Measurements from ENCODE around the gene AMN. TPM values are rescaled to one million over a fixed set of nuclear protein-coding genes. Genes with fewer than 3 reads are reported as not detected.

AMN gene
- total and polyA plus RNA-seq, 9 of the 15 experiments (the other 6 are each of a cell fraction or from before 2014, with no cell fraction given), result 0.04 to 0.14 TPM; not detected in 7

DNA sequence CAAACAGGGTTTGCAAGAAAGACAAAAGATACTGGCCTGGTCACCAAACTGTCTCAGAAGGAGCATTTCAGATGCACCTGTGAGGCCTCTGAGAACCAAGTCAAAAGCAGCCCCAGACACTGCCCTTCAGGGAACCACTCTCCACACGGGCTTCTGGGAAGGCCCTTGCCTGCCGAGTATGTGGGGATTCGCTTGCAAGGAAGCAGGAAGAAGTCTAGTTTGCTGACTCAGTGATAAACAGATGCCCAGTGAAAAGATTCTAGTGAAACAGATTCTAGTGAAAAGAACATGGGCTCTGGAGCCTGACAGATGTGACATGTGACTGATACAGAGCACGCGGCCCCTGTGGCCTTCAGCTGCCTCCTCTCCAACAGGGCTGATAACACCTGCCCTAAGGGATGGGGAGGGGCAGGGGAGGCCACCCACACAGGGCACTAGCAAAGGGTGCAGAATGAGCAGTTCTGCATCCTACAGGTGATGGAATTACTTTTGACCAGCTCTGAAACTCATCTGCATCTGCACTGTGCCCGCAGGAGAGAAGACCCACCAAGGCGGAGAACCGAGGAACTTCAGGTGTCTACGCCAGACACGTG is 19.1 kb downstream of the AMN start:
- H3K9ac ChIP-seq (ENCODE audit: insufficient read depth in 1 of 2, low read depth in 2 of 2, low read length in 2 of 2), result peak overlapping the region in 1 of 2 experiments; percentile 71; a peak in 2 of 4 replicates
- in situ Hi-C loops (cut with MboI) (no loop called here), intact Hi-C loops (cut with micrococcal nuclease) (no loop called here)
- no peaks in the 10 kb centered on the region for H3K9me3 ChIP-seq (replicated peaks; ENCODE audit: control insufficient read depth, insufficient read depth, low read depth, low read length)
- no peaks in the 10 kb centered on the region for H4K20me1 ChIP-seq (replicated peaks; ENCODE audit: control insufficient read depth, insufficient read depth, low read length)
- peaks cover 4 to 19% of the 10 kb centered on the region in 2 experiments; a peak in 3 of 5 replicates for H3K4me1 ChIP-seq (replicated peaks in 1 of 2; ENCODE audit: control insufficient read depth in 2 of 2, insufficient read depth in 2 of 2, low read length in 2 of 2)
- peak in 1 of 4 experiments; percentile 43 for DNase-seq (ENCODE audit: extremely low read depth in 1 of 4, low spot score in 3 of 4)
- peak; percentile 70 for ATAC-seq
- no TSS peak for BruUV-seq (replicated peaks)
- 58% methylated on average over 9 of the region's 10 CpGs for WGBS (ENCODE audit: insufficient coverage, low coverage, missing lambda C conversion rate)
- peaks cover 10% of the 10 kb centered on the region; the same call in 1 of the 3 replicates for H3K36me3 ChIP-seq (ENCODE audit: control insufficient read depth, insufficient read depth, low read length)
- no peaks in the 10 kb centered on the region for H3K27me3 ChIP-seq (ENCODE audit: control insufficient read depth in 2 of 2, insufficient read depth in 2 of 2, low read length in 2 of 2)
- H3K27ac ChIP-seq (ENCODE audit: extremely low read depth, low read depth, low read length), result no peak overlapping the region
- no peak overlapping the region for H3K4me3 ChIP-seq
- ChIA-PET CTCF (ENCODE audit: low intra/inter-chr PET ratio) (no interaction called here), POLR2A (interaction anchor here (0.6 kb wide), 1 partner anchor 9 kb away, joined by 4 read pairs; no protein-coding TSS in a partner anchor)
- FAIRE-seq, result no peak
- H3K79me2 ChIP-seq (ENCODE audit: control insufficient read depth, insufficient read depth, low read length), result no peaks in the 10 kb centered on the region
- H3K4me2 ChIP-seq (ENCODE audit: insufficient read depth, low read length), result no peak overlapping the region
- H3K9me1 ChIP-seq (ENCODE audit: control insufficient read depth, insufficient read depth, low read length), result no peaks in the 10 kb centered on the region
- no peak overlapping the region for H2AFZ ChIP-seq (ENCODE audit: low read depth, low read length)
- TF ChIP-seq MYC (IDR thresholded peaks at IDR 0.05; ENCODE audit: low read depth, low read length) (no peak; the same call in 1 of the 2 replicates), MYC (CRISPR knock-in tag; IDR thresholded peaks at IDR 0.05; ENCODE audit: borderline replicate concordance, low read depth) (no peak), CHD1 (IDR thresholded peaks at IDR 0.05; ENCODE audit: low read length) (no peak), ZBED1 (IDR thresholded peaks at IDR 0.05) (no peak), C11orf30 (IDR thresholded peaks at IDR 0.05; ENCODE audit: low read depth) (peak; percentile 90), MAFK (IDR thresholded peaks at IDR 0.05; ENCODE audit: low read length) (peak; percentile 82), ZNF23 (CRISPR knock-in tag; IDR thresholded peaks at IDR 0.05) (no peak), ZNF274 (IDR thresholded peaks at IDR 0.05; ENCODE audit: borderline replicate concordance, low read depth, low read length) (no peak), ZNF316 (IDR thresholded peaks at IDR 0.05) (peak; percentile 93), MAFG (tag; conservative IDR thresholded peaks at IDR 0.05) (peak; percentile 82), L3MBTL2 (IDR thresholded peaks at IDR 0.05) (peak; percentile 57), GABPA (tag; conservative IDR thresholded peaks at IDR 0.05; ENCODE audit: low read depth) (no peak), MAFF (IDR thresholded peaks at IDR 0.05; ENCODE audit: low read length) (peak; percentile 85)
- TF ChIP-seq, protein P1, sequence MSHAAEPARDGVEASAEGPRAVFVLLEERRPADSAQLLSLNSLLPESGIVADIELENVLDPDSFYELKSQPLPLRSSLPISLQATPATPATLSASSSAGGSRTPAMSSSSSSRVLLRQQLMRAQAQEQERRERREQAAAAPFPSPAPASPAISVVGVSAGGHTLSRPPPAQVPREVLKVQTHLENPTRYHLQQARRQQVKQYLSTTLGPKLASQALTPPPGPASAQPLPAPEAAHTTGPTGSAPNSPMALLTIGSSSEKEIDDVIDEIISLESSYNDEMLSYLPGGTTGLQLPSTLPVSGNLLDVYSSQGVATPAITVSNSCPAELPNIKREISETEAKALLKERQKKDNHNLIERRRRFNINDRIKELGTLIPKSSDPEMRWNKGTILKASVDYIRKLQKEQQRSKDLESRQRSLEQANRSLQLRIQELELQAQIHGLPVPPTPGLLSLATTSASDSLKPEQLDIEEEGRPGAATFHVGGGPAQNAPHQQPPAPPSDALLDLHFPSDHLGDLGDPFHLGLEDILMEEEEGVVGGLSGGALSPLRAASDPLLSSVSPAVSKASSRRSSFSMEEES (CRISPR knock-in tag; IDR thresholded peaks at IDR 0.05), result peak; percentile 14; the same call in 1 of the 2 replicates
- TF ChIP-seq, protein P2, sequence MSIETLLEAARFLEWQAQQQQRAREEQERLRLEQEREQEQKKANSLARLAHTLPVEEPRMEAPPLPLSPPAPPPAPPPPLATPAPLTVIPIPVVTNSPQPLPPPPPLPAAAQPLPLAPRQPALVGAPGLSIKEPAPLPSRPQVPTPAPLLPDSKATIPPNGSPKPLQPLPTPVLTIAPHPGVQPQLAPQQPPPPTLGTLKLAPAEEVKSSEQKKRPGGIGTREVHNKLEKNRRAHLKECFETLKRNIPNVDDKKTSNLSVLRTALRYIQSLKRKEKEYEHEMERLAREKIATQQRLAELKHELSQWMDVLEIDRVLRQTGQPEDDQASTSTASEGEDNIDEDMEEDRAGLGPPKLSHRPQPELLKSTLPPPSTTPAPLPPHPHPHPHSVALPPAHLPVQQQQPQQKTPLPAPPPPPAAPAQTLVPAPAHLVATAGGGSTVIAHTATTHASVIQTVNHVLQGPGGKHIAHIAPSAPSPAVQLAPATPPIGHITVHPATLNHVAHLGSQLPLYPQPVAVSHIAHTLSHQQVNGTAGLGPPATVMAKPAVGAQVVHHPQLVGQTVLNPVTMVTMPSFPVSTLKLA (conservative IDR thresholded peaks at IDR 0.05), result peak; percentile 44 to 71; a peak in 3 of 4 replicates
- TF ChIP-seq, protein P3, sequence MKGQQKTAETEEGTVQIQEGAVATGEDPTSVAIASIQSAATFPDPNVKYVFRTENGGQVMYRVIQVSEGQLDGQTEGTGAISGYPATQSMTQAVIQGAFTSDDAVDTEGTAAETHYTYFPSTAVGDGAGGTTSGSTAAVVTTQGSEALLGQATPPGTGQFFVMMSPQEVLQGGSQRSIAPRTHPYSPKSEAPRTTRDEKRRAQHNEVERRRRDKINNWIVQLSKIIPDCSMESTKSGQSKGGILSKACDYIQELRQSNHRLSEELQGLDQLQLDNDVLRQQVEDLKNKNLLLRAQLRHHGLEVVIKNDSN (CRISPR knock-in tag; IDR thresholded peaks at IDR 0.05), result 0 out of 2 replicates have a peak, but pooled peaks have one; percentile 15
